HEK293 (cell line): ENCODE results near the gene NAPG.

Experiments used
- CTCF ChIA-PET: fragments of 350-600 bp; formaldehyde crosslinking; extraction: SDS; loops from one replicate; lab custom pipeline; 2021; ENCODE audit warnings: antibody characterized with exemption; lab: Yijun Ruan, JAX
- POLR2A ChIA-PET: fragments of 300-600 bp; formaldehyde crosslinking; extraction: SDS; loops from one replicate; lab custom pipeline; 2020; ENCODE audit warnings: antibody characterized with exemption, inconsistent platforms; lab: Yijun Ruan, JAX
- H3K27ac ChIP-seq: fragments of 200-500 bp; sonication (Bioruptor generic); 2 replicates; pipeline ENCODE4 v1.5.1; 2014; ENCODE audit warnings: low read depth, low read length, control low read depth, inconsistent platforms; ENCODE audit errors: extremely low read depth
- H3K36me3 ChIP-seq, 2 experiments: fragments of 200-500 bp in 1 of 2; sonication (Bioruptor generic) in 1 of 2; 1 replicate in 1 of 2; 2 replicates in 1 of 2; pipeline ENCODE4 v1.5.1; 2014 to 2017; ENCODE audit warnings: inconsistent platforms in 2 of 2, low read length in 2 of 2; ENCODE audit not compliant: control insufficient read depth in 2 of 2, insufficient read depth in 1 of 2
- H3K4me1 ChIP-seq: fragments of 200-500 bp; sonication (Bioruptor generic); 2 replicates; pipeline ENCODE4 v1.5.1; 2014; ENCODE audit warnings: mild to moderate bottlenecking, low read length, inconsistent platforms; ENCODE audit not compliant: control insufficient read depth, insufficient read depth
- H3K4me3 ChIP-seq: 2 replicates; pipeline ENCODE4 v1.5.1; 2011; ENCODE audit warnings: low read depth, mild to moderate bottlenecking, control low read depth, low read length, moderate library complexity
- H3K9me3 ChIP-seq: fragments of 200-500 bp; sonication (Bioruptor generic); 2 replicates; pipeline ENCODE4 v1.5.1; 2014; ENCODE audit warnings: low read depth, low read length, inconsistent platforms; ENCODE audit not compliant: control insufficient read depth, insufficient read depth
- HOXC10 ChIP-seq: sonication (generic); formaldehyde crosslinking; IDR thresholded peaks from 2 replicates; pipeline ENCODE4 v1.8.1; 2023; ENCODE audit warnings: mild to moderate bottlenecking, missing genetic modification reagents
- MEIS1 ChIP-seq: sonication (generic); formaldehyde crosslinking; IDR thresholded peaks from 2 replicates; pipeline ENCODE4 v1.8.1; 2022; ENCODE audit warnings: missing genetic modification reagents, mild to moderate bottlenecking, borderline replicate concordance
- TRIM28 ChIP-seq: IDR thresholded peaks from 2 replicates; pipeline ENCODE4 v1.6.1; 2011; ENCODE audit warnings: low read length, control low read depth, borderline replicate concordance
- TSHZ1 ChIP-seq: fragments of 450-650 bp; formaldehyde crosslinking; IDR thresholded peaks from 2 replicates; pipeline ENCODE4 v1.5.1; 2016; ENCODE audit warnings: missing biosample characterization, missing genetic modification characterization, borderline replicate concordance
- ZBTB7A ChIP-seq: fragments of 450-650 bp; formaldehyde crosslinking; IDR thresholded peaks from 2 replicates; pipeline ENCODE4 v1.5.1; 2016; ENCODE audit warnings: low read depth, missing biosample characterization, missing genetic modification characterization
- ZNF280C ChIP-seq: fragments of 450-650 bp; formaldehyde crosslinking; IDR thresholded peaks from 2 replicates; pipeline ENCODE4 v1.5.1; 2016; ENCODE audit warnings: missing biosample characterization, missing genetic modification characterization
- ZNF280D ChIP-seq: fragments of 450-650 bp; formaldehyde crosslinking; IDR thresholded peaks from 2 replicates; pipeline ENCODE4 v1.5.1; 2016; ENCODE audit warnings: missing biosample characterization, missing genetic modification characterization
- ZNF341 ChIP-seq: fragments of 450-650 bp; formaldehyde crosslinking; IDR thresholded peaks from 2 replicates; pipeline ENCODE4; 2016; ENCODE audit warnings: low read depth, missing biosample characterization, missing genetic modification characterization
- ZNF501 ChIP-seq: fragments of 450-650 bp; formaldehyde crosslinking; IDR thresholded peaks from 2 replicates; pipeline ENCODE4 v1.5.1; 2016; ENCODE audit warnings: missing biosample characterization, missing genetic modification characterization
- ZNF629 ChIP-seq: fragments of 450-650 bp; formaldehyde crosslinking; IDR thresholded peaks from 2 replicates; pipeline ENCODE4 v1.5.1; 2017; ENCODE audit warnings: missing biosample characterization, missing genetic modification characterization
- ZNF658 ChIP-seq: fragments of 450-650 bp; formaldehyde crosslinking; IDR thresholded peaks from 2 replicates; pipeline ENCODE4; 2016; ENCODE audit warnings: missing biosample characterization, missing genetic modification characterization
- ZNF830 ChIP-seq: fragments of 450-650 bp; IDR thresholded peaks from 2 replicates; pipeline ENCODE4 v1.5.0; 2018; ENCODE audit warnings: missing biosample characterization, missing genetic modification characterization, low read depth, mild to moderate bottlenecking, moderate library complexity
- TF ChIP-seq, protein P1 (sequence below): fragments of 450-650 bp; formaldehyde crosslinking; IDR thresholded peaks from 2 replicates; pipeline ENCODE4 v1.5.1; 2017; ENCODE audit warnings: missing biosample characterization, missing genetic modification characterization

NAPG gene

DNA sequence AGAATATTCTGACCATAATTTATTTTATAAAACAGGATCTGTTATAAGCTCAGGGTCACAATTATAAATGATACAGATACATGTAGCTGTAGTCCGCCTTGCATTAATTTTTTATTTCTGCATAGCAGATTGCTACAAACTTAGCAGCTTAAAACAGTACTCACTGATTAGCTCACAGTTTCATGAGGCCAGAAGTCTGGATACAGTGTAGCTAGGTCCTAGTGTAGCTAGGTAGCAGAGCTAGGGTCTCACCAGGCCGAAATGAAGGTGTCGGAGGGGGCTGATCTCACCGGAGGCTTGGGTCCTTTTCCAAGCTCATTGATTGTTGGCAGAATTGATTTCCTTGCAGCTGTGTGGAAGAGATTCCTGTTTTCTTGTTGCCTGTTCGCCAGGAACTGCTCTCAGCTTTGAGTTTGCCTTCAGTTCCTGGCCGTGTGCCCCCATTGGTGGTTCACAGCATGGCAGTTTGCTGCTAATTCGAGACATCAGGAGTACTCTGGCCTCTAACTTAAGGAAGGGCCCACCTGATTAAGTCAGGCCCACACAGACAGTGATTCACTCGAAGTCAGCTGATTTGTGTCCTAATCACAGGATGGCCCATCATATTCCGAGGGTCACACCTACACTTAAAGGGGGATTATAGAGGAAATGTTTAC is 18.4 kb downstream of the NAPG start:
- POLR2A ChIA-PET = interaction anchor here (1.6 kb wide), 1 partner anchor 19 kb away, joined by 6 read pairs; the partner anchor contains the start of gene NAPG
- TF ChIP-seq TSHZ1 (no peak), ZBTB7A (tag by site-specific recombination) (no peak), ZNF280C (tag by site-specific recombination) (no peak), ZNF501 (tag by site-specific recombination) (no peak), ZNF341 (tag by site-specific recombination) (no peak), ZNF280D (tag by site-specific recombination) (no peak), TRIM28 (no peak), ZNF830 (tag by site-specific recombination) (no peak), HOXC10 (CRISPR knock-in tag) (no peak)
- Histone ChIP-seq H3K36me3 (peaks cover 42 to 68% of the 10 kb centered on the region in 2 experiments), H3K4me1 (no peaks in the 10 kb centered on the region), H3K9me3 (no peaks in the 10 kb centered on the region), H3K4me3 (no peak overlapping the region), H3K27ac (no peak overlapping the region)
- CTCF ChIA-PET = interaction anchor here (1.0 to 2.1 kb wide), 3 partner anchors 12 to 16 kb away, joined by 3 to 18 read pairs (median 3); no protein-coding TSS in a partner anchor

- POLR2A ChIA-PET = no interaction called here
Measured at GRCh38 chr18:10546557-10547300, 20.9 kb downstream of the NAPG start.

More at GRCh38 chr18:10546557-10547300, 20.9 kb downstream of the NAPG start:
- Histone ChIP-seq H3K4me3 (no peak overlapping the region), H3K4me1 (no peaks in the 10 kb centered on the region), H3K9me3 (no peaks in the 10 kb centered on the region), H3K27ac (no peak overlapping the region), H3K36me3 (peaks cover 44 to 67% of the 10 kb centered on the region in 2 experiments)
- TF ChIP-seq ZNF658 (tag by site-specific recombination) (no peak), MEIS1 (CRISPR knock-in tag) (no peak), ZNF629 (no peak), TSHZ1 (no peak)
- TF ChIP-seq, protein P1, sequence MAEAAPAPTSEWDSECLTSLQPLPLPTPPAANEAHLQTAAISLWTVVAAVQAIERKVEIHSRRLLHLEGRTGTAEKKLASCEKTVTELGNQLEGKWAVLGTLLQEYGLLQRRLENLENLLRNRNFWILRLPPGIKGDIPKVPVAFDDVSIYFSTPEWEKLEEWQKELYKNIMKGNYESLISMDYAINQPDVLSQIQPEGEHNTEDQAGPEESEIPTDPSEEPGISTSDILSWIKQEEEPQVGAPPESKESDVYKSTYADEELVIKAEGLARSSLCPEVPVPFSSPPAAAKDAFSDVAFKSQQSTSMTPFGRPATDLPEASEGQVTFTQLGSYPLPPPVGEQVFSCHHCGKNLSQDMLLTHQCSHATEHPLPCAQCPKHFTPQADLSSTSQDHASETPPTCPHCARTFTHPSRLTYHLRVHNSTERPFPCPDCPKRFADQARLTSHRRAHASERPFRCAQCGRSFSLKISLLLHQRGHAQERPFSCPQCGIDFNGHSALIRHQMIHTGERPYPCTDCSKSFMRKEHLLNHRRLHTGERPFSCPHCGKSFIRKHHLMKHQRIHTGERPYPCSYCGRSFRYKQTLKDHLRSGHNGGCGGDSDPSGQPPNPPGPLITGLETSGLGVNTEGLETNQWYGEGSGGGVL (tag by site-specific recombination) = no peak
- CTCF ChIA-PET = interaction anchor here (0.7 to 2.1 kb wide), 4 partner anchors 13 to 575 kb away, joined by 3 to 8 read pairs (median 3); no protein-coding TSS in a partner anchor
